Karpas-422 (cell line): ENCODE results near the gene ZKSCAN1. TPM values are rescaled to one million over a fixed set of nuclear protein-coding genes. Genes with fewer than 3 reads are reported as not detected.

Experiments used
- DNase-seq: peaks from one replicate; pipeline ENCODE4 v3.0.0-alpha.2; 2015
- H2AFZ ChIP-seq: fragments of 200-600 bp; sonication (generic); 2 replicates; pipeline ENCODE4 v1.6.1; 2014; ENCODE audit warnings: antibody characterized with exemption, low read length, mixed read lengths
- H3K27ac ChIP-seq: fragments of 200-600 bp; sonication (generic); 2 replicates; pipeline ENCODE4 v1.5.1; 2014; ENCODE audit warnings: mild to moderate bottlenecking, low read length, moderate library complexity
- H3K27me3 ChIP-seq: fragments of 200-600 bp; sonication (generic); 2 replicates; pipeline ENCODE4 v1.6.1; 2014; ENCODE audit warnings: low read length, mixed read lengths
- H3K36me3 ChIP-seq: fragments of 200-600 bp; sonication (generic); 2 replicates; pipeline ENCODE4 v1.6.1; 2014; ENCODE audit warnings: low read length, mixed read lengths; ENCODE audit not compliant: insufficient read depth
- H3K4me1 ChIP-seq: fragments of 200-600 bp; sonication (generic); 2 replicates; pipeline ENCODE4 v1.6.1; 2014; ENCODE audit warnings: mild to moderate bottlenecking, low read length, mixed read lengths
- H3K4me2 ChIP-seq: fragments of 200-600 bp; sonication (generic); 2 replicates; pipeline ENCODE4 v1.6.1; 2014; ENCODE audit warnings: low read length, low read depth, mild to moderate bottlenecking; ENCODE audit not compliant: poor library complexity, severe bottlenecking
- H3K4me3 ChIP-seq: fragments of 200-600 bp; sonication (generic); 2 replicates; pipeline ENCODE4 v1.5.1; 2014; ENCODE audit warnings: mild to moderate bottlenecking, antibody characterized with exemption, low read length, mixed read lengths
- H3K79me2 ChIP-seq: fragments of 200-600 bp; sonication (generic); 2 replicates; pipeline ENCODE4 v1.6.1; 2014; ENCODE audit warnings: mild to moderate bottlenecking, low read length, mixed read lengths
- H3K9ac ChIP-seq: fragments of 200-600 bp; sonication (generic); 2 replicates; pipeline ENCODE4 v1.6.0; 2014; ENCODE audit warnings: low read length
- H3K9me2 ChIP-seq: fragments of 200-600 bp; sonication (generic), shearing (Covaris generic); replicated peaks from 2 replicates; pipeline ENCODE4 v1.6.0; 2014; ENCODE audit warnings: mild to moderate bottlenecking, low read length, moderate library complexity; ENCODE audit not compliant: insufficient read depth
- H3K9me3 ChIP-seq: fragments of 300-700, 200-600 bp; sonication (generic); 2 replicates; pipeline ENCODE4 v1.6.1; 2014; ENCODE audit warnings: low read length, mixed read lengths
- H4K20me1 ChIP-seq: fragments of 200-600 bp; sonication (generic); 2 replicates; pipeline ENCODE4 v1.6.1; 2014; ENCODE audit warnings: mild to moderate bottlenecking, antibody characterized with exemption, low read length, low read depth; ENCODE audit not compliant: insufficient read depth
- total RNA-seq: library from RNA; depleted of rRNA; stranded (reverse); fragments of >200 nt; shearing (Covaris generic); gene quantifications from 2 replicates; pipeline ENCODE4 v1.2.3, GENCODE V29; 2014; ENCODE audit warnings: low replicate concordance

Gene ZKSCAN1
- total RNA-seq, 1 experiment from 2014 or later, result 22.1 TPM

DNA sequence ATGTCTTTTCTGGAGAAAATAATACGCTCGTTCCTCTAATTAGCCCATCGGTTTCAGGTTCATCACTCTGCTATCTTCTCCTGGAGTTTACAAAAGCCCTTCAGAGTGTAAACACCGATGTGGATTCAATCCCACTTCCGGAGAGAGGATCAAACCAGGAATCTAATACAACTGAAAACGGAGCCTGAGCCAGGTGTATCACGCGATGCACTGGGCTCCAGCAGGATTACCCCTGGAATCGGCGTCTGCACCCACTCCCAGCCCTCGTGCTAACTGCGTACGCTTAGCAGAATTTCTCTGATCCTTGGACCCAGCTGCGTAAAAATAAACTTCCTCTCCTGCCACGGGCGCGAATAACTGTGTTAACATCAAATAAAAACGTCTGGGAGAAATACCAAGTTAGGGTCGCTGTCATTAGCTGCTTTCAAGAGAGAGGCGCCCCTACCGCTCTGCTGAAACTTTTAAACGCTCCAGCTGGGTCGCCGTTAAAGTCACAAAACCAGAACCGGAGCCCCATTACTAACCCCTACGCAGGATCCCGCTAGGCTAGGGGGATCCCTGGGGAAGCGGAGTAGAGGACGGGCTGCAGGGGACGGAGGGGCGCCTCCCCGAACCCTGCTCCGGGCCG lies 65.6 kb downstream of the ZKSCAN1 start:
- H3K27ac ChIP-seq, result peak overlapping the region; percentile 38; the same call in 1 of the 2 replicates
- no peak overlapping the region for H2AFZ ChIP-seq
- H3K27me3 ChIP-seq, result no peaks in the 10 kb centered on the region
- H3K36me3 ChIP-seq, result peaks cover 35% of the 10 kb centered on the region
- H3K9ac ChIP-seq, result peak overlapping the region; percentile 96
- H3K9me3 ChIP-seq, result no peaks in the 10 kb centered on the region
- peak; percentile 57 for DNase-seq
- peaks cover 42% of the 10 kb centered on the region for H3K79me2 ChIP-seq
- peak overlapping the region; percentile 95 for H3K4me2 ChIP-seq
- H3K4me1 ChIP-seq, result peaks cover 18% of the 10 kb centered on the region
- H3K9me2 ChIP-seq, result no peaks in the 10 kb centered on the region
- H4K20me1 ChIP-seq, result no peaks in the 10 kb centered on the region
- H3K4me3 ChIP-seq, result peak overlapping the region; percentile 98

DNA sequence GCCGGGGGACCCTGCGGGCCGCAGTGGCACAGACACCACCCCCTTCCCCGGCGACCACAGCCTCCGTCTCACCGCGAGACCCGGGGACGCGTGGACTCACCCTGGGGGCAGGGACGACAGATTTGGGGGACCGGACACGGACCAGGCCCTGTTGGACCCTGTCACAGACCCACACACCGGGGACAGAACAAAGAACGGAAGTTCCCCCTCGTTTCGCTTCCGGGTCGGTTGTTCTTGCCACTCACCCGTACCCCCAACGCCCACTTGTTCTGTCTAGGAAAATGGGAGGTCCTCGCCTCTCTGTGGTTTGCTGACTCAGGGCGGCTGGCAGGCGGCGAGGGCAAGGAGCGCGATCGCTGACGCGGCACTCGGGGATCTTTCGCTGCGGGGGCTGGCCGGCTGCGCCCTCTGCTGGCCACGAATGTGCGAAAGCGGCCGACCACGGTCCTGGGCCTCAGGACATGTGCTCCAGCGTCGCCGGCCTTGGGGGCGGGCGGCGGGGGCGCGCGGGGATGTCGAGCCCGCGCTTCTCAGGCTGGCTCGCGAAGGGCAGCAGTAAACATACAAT lies 66.2 kb downstream of the ZKSCAN1 start, which contains the start of gene ZNF3:
Gene ZNF3 (minus strand): TSS at position 189 of the 568 bp plus-strand sequence. CDS start 4,366 bp downstream, outside the sequence.
- Histone ChIP-seq H3K4me3 (peak within 1 kb of the TSS; percentile 98), H2AFZ (peak within 1 kb of the TSS; percentile 58)

GRCh38 chr7:100082978-100083377 lies 67.6 kb downstream of the ZKSCAN1 start:
- Histone ChIP-seq H3K9ac (no peak overlapping the region), H3K9me3 (no peaks in the 10 kb centered on the region), H3K4me2 (peak overlapping the region; percentile 64), H3K9me2 (no peaks in the 10 kb centered on the region), H3K27ac (no peak overlapping the region), H3K36me3 (peaks cover 21% of the 10 kb centered on the region), H3K27me3 (no peaks in the 10 kb centered on the region), H3K4me1 (peaks cover 19% of the 10 kb centered on the region), H3K79me2 (peaks cover 33% of the 10 kb centered on the region), H4K20me1 (no peaks in the 10 kb centered on the region), H3K4me3 (no peak overlapping the region), H2AFZ (no peak overlapping the region)
- DNase-seq, result no peak

More for the DNA sequence above, 66.2 kb downstream of the ZKSCAN1 start, which contains the start of gene ZNF3:
- peaks cover 18% of the 10 kb centered on the region for H3K4me1 ChIP-seq
- no peaks in the 10 kb centered on the region for H3K9me3 ChIP-seq
- no peaks in the 10 kb centered on the region for H3K9me2 ChIP-seq
- peak within 1 kb of the TSS; percentile 96 for H3K9ac ChIP-seq
- peak within 1 kb of the TSS; percentile 95 for H3K4me2 ChIP-seq
- H4K20me1 ChIP-seq, result no peaks in the 10 kb centered on the region
- H3K27ac ChIP-seq, result peak within 1 kb of the TSS; percentile 38; the same call in 1 of the 2 replicates
- no peaks in the 10 kb centered on the region for H3K27me3 ChIP-seq
- H3K79me2 ChIP-seq, result peaks cover 42% of the 10 kb centered on the region
- peak; percentile 99 for DNase-seq
- H3K36me3 ChIP-seq, result peaks cover 31% of the 10 kb centered on the region

DNA sequence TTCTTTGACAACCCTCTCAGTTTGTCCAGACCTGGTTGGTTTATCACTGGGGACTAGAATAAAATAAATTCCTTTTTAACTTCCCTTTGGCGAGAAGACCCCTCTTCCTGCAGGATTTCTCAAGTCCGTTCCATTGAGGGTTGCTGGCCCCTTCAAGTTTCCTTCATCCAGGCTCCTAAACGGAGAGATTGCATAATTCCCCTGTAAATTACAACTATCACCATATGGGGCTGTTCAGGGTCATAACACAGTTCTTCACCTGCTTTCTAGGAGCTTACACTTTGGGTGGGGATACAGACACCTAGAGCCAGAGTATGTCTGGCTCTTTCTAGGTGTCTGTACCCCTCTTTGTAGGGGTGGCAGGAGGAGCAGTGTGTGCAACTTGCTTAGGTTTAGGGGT lies 70.1 kb downstream of the ZKSCAN1 start:
- DNase-seq, result no peak
- no peak overlapping the region for H2AFZ ChIP-seq
- H3K9ac ChIP-seq, result no peak overlapping the region
- H3K4me2 ChIP-seq, result no peak overlapping the region
- H3K4me1 ChIP-seq, result peaks cover 32% of the 10 kb centered on the region
- no peaks in the 10 kb centered on the region for H4K20me1 ChIP-seq
- no peak overlapping the region for H3K27ac ChIP-seq
- H3K79me2 ChIP-seq, result peaks cover 21% of the 10 kb centered on the region
- no peak overlapping the region for H3K4me3 ChIP-seq
- H3K9me2 ChIP-seq, result no peaks in the 10 kb centered on the region
- no peaks in the 10 kb centered on the region for H3K27me3 ChIP-seq
- H3K9me3 ChIP-seq, result no peaks in the 10 kb centered on the region
- no peaks in the 10 kb centered on the region; the same call in 1 of the 2 replicates for H3K36me3 ChIP-seq

DNA sequence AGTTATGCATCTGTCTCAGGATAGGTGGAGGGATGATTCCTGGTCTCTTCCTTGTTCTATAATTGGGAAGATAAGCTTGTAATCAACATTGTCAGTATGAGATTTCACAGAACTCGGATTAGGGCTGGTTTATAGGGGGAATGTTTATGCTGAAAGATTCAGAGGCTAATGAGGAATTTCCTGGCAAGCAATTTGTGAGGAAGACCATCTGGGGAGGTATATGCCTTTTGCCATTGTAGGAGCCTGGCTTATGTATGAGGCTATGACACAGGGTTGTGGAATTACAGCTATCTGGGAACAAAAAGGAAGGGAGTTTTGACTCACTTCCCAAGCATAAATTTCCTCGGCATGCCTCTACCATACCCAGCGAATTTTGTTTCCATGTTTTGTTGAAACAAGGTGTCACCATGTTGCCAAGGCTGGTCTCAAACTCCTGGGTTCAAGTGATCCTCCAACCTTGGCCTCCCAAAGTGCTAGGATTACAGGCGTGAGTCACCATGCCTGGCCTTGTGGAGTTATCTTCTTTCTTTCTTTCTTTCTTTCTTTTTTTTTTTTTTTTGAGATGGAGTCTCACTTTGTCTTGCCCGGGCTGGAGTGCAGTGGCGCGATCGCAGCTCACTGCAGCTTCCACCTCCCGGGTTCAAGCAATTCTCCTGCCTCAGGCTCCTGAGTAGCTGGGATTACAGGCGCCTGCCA lies 71.8 kb downstream of the ZKSCAN1 start:
- Histone ChIP-seq H3K4me1 (peaks cover 27% of the 10 kb centered on the region), H3K9me2 (no peaks in the 10 kb centered on the region), H3K9ac (no peak overlapping the region), H3K27ac (no peak overlapping the region), H3K9me3 (no peaks in the 10 kb centered on the region), H2AFZ (no peak overlapping the region), H4K20me1 (no peaks in the 10 kb centered on the region), H3K4me3 (no peak overlapping the region), H3K4me2 (no peak overlapping the region), H3K79me2 (peaks cover 11% of the 10 kb centered on the region), H3K36me3 (no peaks in the 10 kb centered on the region; the same call in 1 of the 2 replicates), H3K27me3 (no peaks in the 10 kb centered on the region)
- no peak for DNase-seq

DNA sequence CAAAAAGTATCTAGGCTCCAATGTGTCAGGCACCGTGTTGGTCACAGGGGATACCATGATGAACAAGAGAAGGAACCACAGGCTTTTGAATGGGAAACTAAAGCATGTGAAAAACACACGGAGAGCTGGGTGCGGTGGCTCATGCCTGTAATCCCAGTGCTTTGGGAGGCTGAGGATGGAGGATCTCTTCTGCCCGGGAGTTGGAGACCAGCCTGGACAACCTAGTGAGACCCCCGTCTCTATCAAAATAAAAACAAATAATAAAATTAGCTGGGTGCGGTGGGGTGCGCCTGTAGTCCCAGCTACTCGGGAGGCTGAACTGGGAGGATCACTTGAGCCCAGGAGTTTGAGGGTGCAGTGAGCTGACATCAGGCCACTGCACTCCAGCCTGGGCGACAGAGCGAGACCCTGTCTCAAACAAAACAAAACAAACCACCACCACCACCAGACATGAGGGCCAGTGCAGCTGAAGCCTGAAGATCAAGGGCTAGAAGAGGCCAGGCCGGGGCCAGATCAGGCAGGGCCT lies 72.8 kb downstream of the ZKSCAN1 start:
- peak; percentile 59 for DNase-seq
- H3K79me2 ChIP-seq, result peaks cover 11% of the 10 kb centered on the region
- peak overlapping the region; percentile 77 for H2AFZ ChIP-seq
- H3K4me2 ChIP-seq, result peak overlapping the region; percentile 96
- peak overlapping the region; percentile 94 for H3K9ac ChIP-seq
- no peaks in the 10 kb centered on the region for H4K20me1 ChIP-seq
- H3K36me3 ChIP-seq, result peaks cover 4% of the 10 kb centered on the region; the same call in 1 of the 2 replicates
- H3K27ac ChIP-seq, result peak overlapping the region; percentile 55; the same call in 1 of the 2 replicates
- peaks cover 20% of the 10 kb centered on the region for H3K4me1 ChIP-seq
- H3K9me2 ChIP-seq, result no peaks in the 10 kb centered on the region
- peak overlapping the region; percentile 96 for H3K4me3 ChIP-seq
- H3K27me3 ChIP-seq, result no peaks in the 10 kb centered on the region
- H3K9me3 ChIP-seq, result no peaks in the 10 kb centered on the region

DNA sequence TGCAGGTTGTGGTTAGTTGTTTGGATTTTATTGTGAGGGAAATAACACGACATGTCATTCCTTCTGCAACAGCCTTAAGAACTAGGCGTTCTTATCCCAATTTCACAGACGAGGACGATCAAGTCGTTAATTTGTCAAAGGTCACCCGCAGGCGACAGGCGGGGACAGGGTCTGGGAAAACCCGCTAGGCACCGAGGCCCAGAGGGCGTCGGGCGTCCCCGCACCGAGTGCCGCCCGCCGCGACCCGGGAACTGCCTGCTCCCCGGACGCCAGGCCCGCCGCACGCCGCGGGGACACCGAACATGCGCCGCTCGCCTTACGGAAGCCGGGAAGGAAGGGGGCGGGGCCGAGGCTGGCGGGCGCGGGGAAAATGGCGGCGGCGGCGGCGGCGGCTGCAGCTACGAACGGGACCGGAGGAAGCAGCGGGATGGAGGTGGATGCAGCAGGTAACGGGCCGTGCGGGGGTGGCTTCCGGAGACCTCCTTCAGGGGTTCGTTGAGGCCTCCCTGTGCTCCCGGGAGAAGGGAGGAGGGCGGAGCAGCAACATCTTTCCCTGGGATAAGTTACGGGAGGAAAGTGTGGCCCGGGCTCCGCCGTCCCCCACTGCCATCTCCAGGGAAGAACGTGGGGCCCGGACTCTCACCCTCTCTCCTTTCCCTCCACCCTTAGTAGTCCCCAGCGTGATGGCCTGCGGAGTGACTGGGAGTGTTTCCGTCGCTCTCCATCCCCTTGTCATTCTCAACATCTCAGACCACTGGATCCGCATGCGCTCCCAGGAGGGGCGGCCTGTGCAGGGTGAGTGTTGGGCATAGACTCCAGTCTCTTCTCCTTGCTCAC lies 73.4 kb downstream of the ZKSCAN1 start, which contains the start of gene COPS6:
Gene COPS6 (plus strand): TSS at position 349 of the 837 bp plus-strand sequence. CDS start 22 bp downstream, at position 371.
- Histone ChIP-seq H3K9me3 (no peaks in the 10 kb centered on the region), H3K4me1 (peaks cover 20% of the 10 kb centered on the region), H3K9me2 (no peaks in the 10 kb centered on the region), H3K79me2 (peaks cover 11% of the 10 kb centered on the region), H4K20me1 (no peaks in the 10 kb centered on the region), H3K4me2 (peak within 1 kb of the TSS; percentile 96), H3K4me3 (peak within 1 kb of the TSS; percentile 96), H3K9ac (peak within 1 kb of the TSS; percentile 94), H2AFZ (peak within 1 kb of the TSS; percentile 77), H3K27ac (peak within 1 kb of the TSS; percentile 55; the same call in 1 of the 2 replicates), H3K27me3 (no peaks in the 10 kb centered on the region), H3K36me3 (peaks cover 9% of the 10 kb centered on the region; the same call in 1 of the 2 replicates)
- DNase-seq, result peak; percentile 93
